BJ (cell line): ENCODE results near the gene HERC2. TPM values are rescaled to one million over a fixed set of nuclear protein-coding genes. Genes with fewer than 3 reads are reported as not detected.
"Not testable (repeated sequence)": the region's sequence is repeated elsewhere in the genome, so short reads cannot be mapped to it uniquely, and the experiment has no call there.

Experiments
- CTCF ChIA-PET: fragments of 350-600 bp; formaldehyde crosslinking; extraction: SDS; loops from one replicate; lab custom pipeline; 2021; ENCODE audit warnings: antibody characterized with exemption, inconsistent platforms; lab: Yijun Ruan, JAX
- POLR2A ChIA-PET: fragments of 300-600 bp; sonication (Branson Sonifier 250); formaldehyde crosslinking; extraction: SDS; loops from one replicate; lab custom pipeline; 2021; ENCODE audit warnings: antibody characterized with exemption; lab: Charles Lee
- DNase-seq: peaks from one replicate; pipeline ENCODE4 v3.0.0-alpha.2; 2011; ENCODE audit warnings: low read depth
- H3K27me3 ChIP-seq: 2 replicates; pipeline ENCODE4 v1.6.0; 2011; ENCODE audit warnings: low read length; ENCODE audit not compliant: control insufficient read depth, insufficient read depth
- H3K36me3 ChIP-seq: 2 replicates; pipeline ENCODE4 v1.5.1; 2011; ENCODE audit warnings: low read length; ENCODE audit not compliant: control insufficient read depth, insufficient read depth
- H3K4me3 ChIP-seq: 2 replicates; pipeline ENCODE4 v1.5.1; 2011; ENCODE audit warnings: low read depth, mild to moderate bottlenecking, control low read depth, low read length
- CTCF ChIP-seq: IDR thresholded peaks from 2 replicates; pipeline ENCODE4 v1.5.1; 2011; ENCODE audit warnings: low read depth, mild to moderate bottlenecking, control low read depth, inconsistent platforms, low read length, moderate library complexity; ENCODE audit not compliant: insufficient read depth
- polyA plus RNA-seq: library from polyadenylated mRNA; depleted of rRNA; stranded (reverse); fragments of >200 nt; gene quantifications from 2 replicates; pipeline ENCODE4 v1.2.3, GENCODE V29; 2011

HERC2 gene
- polyA plus RNA-seq, 1 experiment, result 13.1 TPM

GRCh38 chr15:28297434-28297833 is 24.5 kb downstream of the HERC2 start:
- POLR2A ChIA-PET, result not testable (repeated sequence)

GRCh38 chr15:28296814-28297213 is 25.2 kb downstream of the HERC2 start:
- H3K4me3 ChIP-seq, POLR2A ChIA-PET, H3K27me3 ChIP-seq, CTCF ChIA-PET, DNase-seq, H3K36me3 ChIP-seq: not testable (repeated sequence)

More at GRCh38 chr15:28297434-28297833, 24.5 kb downstream of the HERC2 start:
- H3K4me3 ChIP-seq, H3K27me3 ChIP-seq, CTCF ChIA-PET, H3K36me3 ChIP-seq, DNase-seq: not testable (repeated sequence)

GRCh38 chr15:28295009-28295563 is 26.9 kb downstream of the HERC2 start:
- DNase-seq, H3K27me3 ChIP-seq, POLR2A ChIA-PET, CTCF ChIA-PET, H3K4me3 ChIP-seq, H3K36me3 ChIP-seq: not testable (repeated sequence)

- H3K27me3 ChIP-seq, H3K36me3 ChIP-seq, H3K4me3 ChIP-seq, DNase-seq, POLR2A ChIA-PET, CTCF ChIA-PET: not testable (repeated sequence)
Observed at GRCh38 chr15:28294560-28294959, 27.4 kb downstream of the HERC2 start.

GRCh38 chr15:28289694-28290463 is 32.1 kb downstream of the HERC2 start:
- TF ChIP-seq CTCF, result no peak
- ChIA-PET POLR2A (no interaction called here), CTCF (no interaction called here)
- H3K36me3 ChIP-seq, result no peaks in the 10 kb centered on the region
- no peaks in the 10 kb centered on the region for H3K27me3 ChIP-seq
- DNase-seq, result no peak
- H3K4me3 ChIP-seq, result no peak overlapping the region

- CTCF ChIA-PET, H3K36me3 ChIP-seq, DNase-seq, POLR2A ChIA-PET, H3K27me3 ChIP-seq, H3K4me3 ChIP-seq: not testable (repeated sequence)
Observed at GRCh38 chr15:28288830-28289693, 32.9 kb downstream of the HERC2 start.

GRCh38 chr15:28286659-28287058 is 35.3 kb downstream of the HERC2 start:
- H3K27me3 ChIP-seq, CTCF ChIA-PET, DNase-seq, H3K4me3 ChIP-seq, H3K36me3 ChIP-seq, POLR2A ChIA-PET: not testable (repeated sequence)

- no peak for TF ChIP-seq CTCF
- H3K36me3 ChIP-seq, result no peaks in the 10 kb centered on the region; the same call in 1 of the 2 replicates
- ChIA-PET CTCF (no interaction called here), POLR2A (no interaction called here)
- DNase-seq, result no peak
- H3K27me3 ChIP-seq, result no peaks in the 10 kb centered on the region
- H3K4me3 ChIP-seq, result no peak overlapping the region
Observed at GRCh38 chr15:28286031-28286430, 35.9 kb downstream of the HERC2 start.
